Measurements from ENCODE around the gene FARS2. TPM values are rescaled to one million over a fixed set of nuclear protein-coding genes. Genes with fewer than 3 reads are reported as not detected.

Gene FARS2
- polyA plus RNA-seq, 1 experiment = 17.9 TPM

GRCh38 chr6:5403609-5404008 lies 142.3 kb downstream of the FARS2 start:
- no peak for DNase-seq (ENCODE audit: low read depth)
- CTCF ChIA-PET = interaction anchor here (1.2 to 3.6 kb wide), 4 partner anchors 189 to 347 kb away, joined by 4 to 23 read pairs (median 4); no protein-coding TSS in a partner anchor
- TF ChIP-seq, protein P1, sequence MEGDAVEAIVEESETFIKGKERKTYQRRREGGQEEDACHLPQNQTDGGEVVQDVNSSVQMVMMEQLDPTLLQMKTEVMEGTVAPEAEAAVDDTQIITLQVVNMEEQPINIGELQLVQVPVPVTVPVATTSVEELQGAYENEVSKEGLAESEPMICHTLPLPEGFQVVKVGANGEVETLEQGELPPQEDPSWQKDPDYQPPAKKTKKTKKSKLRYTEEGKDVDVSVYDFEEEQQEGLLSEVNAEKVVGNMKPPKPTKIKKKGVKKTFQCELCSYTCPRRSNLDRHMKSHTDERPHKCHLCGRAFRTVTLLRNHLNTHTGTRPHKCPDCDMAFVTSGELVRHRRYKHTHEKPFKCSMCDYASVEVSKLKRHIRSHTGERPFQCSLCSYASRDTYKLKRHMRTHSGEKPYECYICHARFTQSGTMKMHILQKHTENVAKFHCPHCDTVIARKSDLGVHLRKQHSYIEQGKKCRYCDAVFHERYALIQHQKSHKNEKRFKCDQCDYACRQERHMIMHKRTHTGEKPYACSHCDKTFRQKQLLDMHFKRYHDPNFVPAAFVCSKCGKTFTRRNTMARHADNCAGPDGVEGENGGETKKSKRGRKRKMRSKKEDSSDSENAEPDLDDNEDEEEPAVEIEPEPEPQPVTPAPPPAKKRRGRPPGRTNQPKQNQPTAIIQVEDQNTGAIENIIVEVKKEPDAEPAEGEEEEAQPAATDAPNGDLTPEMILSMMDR (IDR thresholded peaks at IDR 0.05; ENCODE audit: insufficient read depth, low read depth, low read length) = no peak
- POLR2A ChIA-PET = no interaction called here
- Histone ChIP-seq H3K27me3 (ENCODE audit: control insufficient read depth, insufficient read depth, low read length) (no peaks in the 10 kb centered on the region), H3K4me3 (ENCODE audit: low read depth, low read length) (no peak overlapping the region), H3K36me3 (ENCODE audit: control insufficient read depth, insufficient read depth, low read length) (no peaks in the 10 kb centered on the region)

DNA sequence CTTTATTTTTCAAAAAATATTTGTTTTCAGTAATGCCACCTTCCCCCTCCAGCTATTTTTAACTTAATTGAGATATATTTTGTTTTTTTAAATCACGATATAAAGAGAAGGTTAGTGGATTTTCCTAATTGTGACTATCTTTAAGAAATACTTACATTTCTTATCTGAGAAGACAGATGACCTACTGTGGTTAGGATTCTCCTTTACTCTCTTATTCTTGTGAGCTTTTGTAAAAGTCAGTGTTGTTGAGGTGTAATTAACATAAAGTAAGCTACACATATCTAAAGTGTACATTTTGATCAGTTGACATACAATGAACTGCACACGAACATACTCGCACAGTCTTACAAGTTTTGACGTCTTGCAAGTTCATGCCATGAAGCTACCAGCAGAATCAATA lies 144.7 kb downstream of the FARS2 start:
- Histone ChIP-seq H3K36me3 (ENCODE audit: control insufficient read depth, insufficient read depth, low read length) (no peaks in the 10 kb centered on the region; the same call in 1 of the 2 replicates), H3K27me3 (ENCODE audit: control insufficient read depth, insufficient read depth, low read length) (no peaks in the 10 kb centered on the region), H3K4me3 (ENCODE audit: low read depth, low read length) (no peak overlapping the region)
- POLR2A ChIA-PET = interaction anchor here (0.6 kb wide), 1 partner anchor 24 kb away, joined by 3 read pairs; no protein-coding TSS in a partner anchor
- DNase-seq (ENCODE audit: low read depth) = no peak
- CTCF ChIA-PET = interaction anchor here (0.6 to 1.7 kb wide), 3 partner anchors 262 to 1140 kb away, joined by 3 to 6 read pairs (median 3); no protein-coding TSS in a partner anchor
- TF ChIP-seq, protein P1 (IDR thresholded peaks at IDR 0.05; ENCODE audit: insufficient read depth, low read depth, low read length) = no peak

DNA sequence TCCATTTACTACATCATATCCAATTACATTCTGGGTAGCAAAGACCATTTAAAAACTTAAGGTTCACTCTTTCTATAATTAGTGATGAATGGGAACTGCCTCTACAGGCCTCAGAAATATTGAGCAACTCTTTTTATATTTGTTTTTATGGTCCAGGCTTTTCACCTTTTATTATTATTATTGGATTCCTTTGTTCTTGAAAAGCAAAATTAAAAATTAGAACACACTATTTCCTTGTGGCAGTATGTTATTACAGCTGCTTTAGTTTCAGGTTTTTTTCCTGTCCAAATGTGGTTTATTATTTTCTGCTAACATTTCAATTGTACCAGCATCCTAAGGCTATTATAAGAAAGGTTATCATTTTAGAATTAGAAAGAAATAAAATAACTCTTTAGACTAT lies 150.1 kb downstream of the FARS2 start:
- Histone ChIP-seq H3K36me3 (ENCODE audit: control insufficient read depth, insufficient read depth, low read length) (no peaks in the 10 kb centered on the region; the same call in 1 of the 2 replicates), H3K27me3 (ENCODE audit: control insufficient read depth, insufficient read depth, low read length) (no peaks in the 10 kb centered on the region), H3K4me3 (ENCODE audit: low read depth, low read length) (no peak overlapping the region)
- TF ChIP-seq, protein P1 (IDR thresholded peaks at IDR 0.05; ENCODE audit: insufficient read depth, low read depth, low read length) = no peak
- ChIA-PET POLR2A (no interaction called here), CTCF (no interaction called here)
- DNase-seq (ENCODE audit: low read depth) = no peak

GRCh38 chr6:5412017-5412416 lies 150.7 kb downstream of the FARS2 start:
- Histone ChIP-seq H3K36me3 (ENCODE audit: control insufficient read depth, insufficient read depth, low read length) (no peaks in the 10 kb centered on the region; the same call in 1 of the 2 replicates), H3K27me3 (ENCODE audit: control insufficient read depth, insufficient read depth, low read length) (no peaks in the 10 kb centered on the region), H3K4me3 (ENCODE audit: low read depth, low read length) (no peak overlapping the region)
- CTCF ChIA-PET = no interaction called here
- TF ChIP-seq, protein P1 (IDR thresholded peaks at IDR 0.05; ENCODE audit: insufficient read depth, low read depth, low read length) = no peak
- DNase-seq (ENCODE audit: low read depth) = no peak
- POLR2A ChIA-PET = no interaction called here

- no peak overlapping the region for H3K4me3 ChIP-seq (ENCODE audit: low read depth, low read length)
- CTCF ChIA-PET = no interaction called here
- TF ChIP-seq, protein P1 (IDR thresholded peaks at IDR 0.05; ENCODE audit: insufficient read depth, low read depth, low read length) = no peak
- no peaks in the 10 kb centered on the region; the same call in 1 of the 2 replicates for H3K36me3 ChIP-seq (ENCODE audit: control insufficient read depth, insufficient read depth, low read length)
- POLR2A ChIA-PET = no interaction called here
- H3K27me3 ChIP-seq (ENCODE audit: control insufficient read depth, insufficient read depth, low read length) = no peaks in the 10 kb centered on the region
- no peak for DNase-seq (ENCODE audit: low read depth)
Measured at GRCh38 chr6:5412663-5413062, 151.3 kb downstream of the FARS2 start.
